ENCODE results near the gene IL15RA.

Gene IL15RA

GRCh38 chr10:5902511-5903274, 74.7 kb downstream of the IL15RA start:
- TF ChIP-seq CTCF (conservative IDR thresholded peaks at IDR 0.05; ENCODE audit: low read length), result no peak
- no peak for DNase-seq (ENCODE audit: low read depth)
- no peak overlapping the region for H3K4me3 ChIP-seq (ENCODE audit: low read length)
